ENCODE measurements around the gene APOF. TPM values are rescaled to one million over a fixed set of nuclear protein-coding genes. Genes with fewer than 3 reads are reported as not detected.

Gene APOF
- total RNA-seq, 3 donors from 2014 or later (not counting 1 experiment from before 2014, with no cell fraction given) = not detected

GRCh38 chr12:56398324-56398723 is 35.7 kb upstream of the APOF start:
- H3K36me3 Mint-ChIP-seq = no peaks in the 10 kb centered on the region
- no peak overlapping the region for H3K4me3 ChIP-seq (ENCODE audit: low read length)
- H3K27ac Mint-ChIP-seq = no peak overlapping the region
- H3K4me1 Mint-ChIP-seq = no peaks in the 10 kb centered on the region
- no peak for DNase-seq
- H3K27me3 Mint-ChIP-seq (ENCODE audit: low read depth in 2 of 2) = peaks cover 2 to 6% of the 10 kb centered on the region in 2 donors
- no peaks in the 10 kb centered on the region for H3K4me1 ChIP-seq (ENCODE audit: control insufficient read depth, insufficient read depth, low read length)
- no peak for ATAC-seq
- H3K27ac ChIP-seq (ENCODE audit: low read length) = no peak overlapping the region
- H3K4me3 Mint-ChIP-seq = no peak overlapping the region
- H3K9me3 Mint-ChIP-seq = no peaks in the 10 kb centered on the region
- no peaks in the 10 kb centered on the region for H3K27me3 ChIP-seq (ENCODE audit: control insufficient read depth, insufficient read depth, low read length)
- no peaks in the 10 kb centered on the region for H3K9me3 ChIP-seq (ENCODE audit: control insufficient read depth, insufficient read depth, low read length)
- intact Hi-C loops (cut with micrococcal nuclease) = no loop called here
- TF ChIP-seq CTCF (IDR thresholded peaks at IDR 0.05) = no peak
- H3K36me3 ChIP-seq (ENCODE audit: control insufficient read depth, insufficient read depth, low read length) = no peaks in the 10 kb centered on the region

- Mint-ChIP-seq H3K27ac (no peak overlapping the region), H3K36me3 (no peaks in the 10 kb centered on the region), H3K27me3 (ENCODE audit: low read depth in 2 of 2) (peaks cover 0 to 3% of the 10 kb centered on the region in 2 donors), H3K4me3 (no peak overlapping the region), H3K4me1 (no peaks in the 10 kb centered on the region), H3K9me3 (no peaks in the 10 kb centered on the region)
- no peak overlapping the region for H3K4me3 ChIP-seq (ENCODE audit: low read length)
- ATAC-seq = no peak
- TF ChIP-seq CTCF (IDR thresholded peaks at IDR 0.05) = no peak
- H3K36me3 ChIP-seq (ENCODE audit: control insufficient read depth, insufficient read depth, low read length) = no peaks in the 10 kb centered on the region
- no peak for DNase-seq
- no peak overlapping the region for H3K27ac ChIP-seq (ENCODE audit: low read length)
- H3K27me3 ChIP-seq (ENCODE audit: control insufficient read depth, insufficient read depth, low read length) = no peaks in the 10 kb centered on the region
- 100% methylated on average over 1 of the region's 2 CpGs for WGBS (ENCODE audit: insufficient coverage)
- H3K4me1 ChIP-seq (ENCODE audit: control insufficient read depth, insufficient read depth, low read length) = no peaks in the 10 kb centered on the region
- no peaks in the 10 kb centered on the region for H3K9me3 ChIP-seq (ENCODE audit: control insufficient read depth, insufficient read depth, low read length)
- intact Hi-C loops (cut with micrococcal nuclease) = no loop called here
Measured at GRCh38 chr12:56392331-56392730, 29.7 kb upstream of the APOF start.

- TF ChIP-seq CTCF (IDR thresholded peaks at IDR 0.05) = no peak
- Histone ChIP-seq H3K27me3 (ENCODE audit: control insufficient read depth, insufficient read depth, low read length) (no peaks in the 10 kb centered on the region), H3K4me3 (ENCODE audit: low read length) (no peak overlapping the region), H3K27ac (ENCODE audit: low read length) (no peak overlapping the region), H3K9me3 (ENCODE audit: control insufficient read depth, insufficient read depth, low read length) (no peaks in the 10 kb centered on the region), H3K36me3 (ENCODE audit: control insufficient read depth, insufficient read depth, low read length) (no peaks in the 10 kb centered on the region), H3K4me1 (ENCODE audit: control insufficient read depth, insufficient read depth, low read length) (no peaks in the 10 kb centered on the region)
- Mint-ChIP-seq H3K27me3 (ENCODE audit: low read depth in 2 of 2) (peaks cover 0 to 3% of the 10 kb centered on the region in 2 donors), H3K36me3 (no peaks in the 10 kb centered on the region), H3K27ac (no peak overlapping the region), H3K4me1 (no peaks in the 10 kb centered on the region), H3K4me3 (no peak overlapping the region), H3K9me3 (no peaks in the 10 kb centered on the region)
- 100% methylated on average over 1 of the region's 1 CpG for WGBS (ENCODE audit: insufficient coverage)
- DNase-seq = no peak
- intact Hi-C loops (cut with micrococcal nuclease) = no loop called here
- ATAC-seq = no peak
Measured at GRCh38 chr12:56391721-56392120, 29.1 kb upstream of the APOF start.

GRCh38 chr12:56389412-56389811 is 26.8 kb upstream of the APOF start:
- Mint-ChIP-seq H3K4me1 (no peaks in the 10 kb centered on the region), H3K27me3 (ENCODE audit: low read depth in 2 of 2) (peaks cover 0 to 3% of the 10 kb centered on the region in 2 donors), H3K27ac (no peak overlapping the region), H3K9me3 (no peaks in the 10 kb centered on the region), H3K36me3 (no peaks in the 10 kb centered on the region), H3K4me3 (no peak overlapping the region)
- Histone ChIP-seq H3K4me3 (ENCODE audit: low read length) (no peak overlapping the region), H3K27ac (ENCODE audit: low read length) (no peak overlapping the region), H3K4me1 (ENCODE audit: control insufficient read depth, insufficient read depth, low read length) (no peaks in the 10 kb centered on the region), H3K36me3 (ENCODE audit: control insufficient read depth, insufficient read depth, low read length) (no peaks in the 10 kb centered on the region), H3K9me3 (ENCODE audit: control insufficient read depth, insufficient read depth, low read length) (no peaks in the 10 kb centered on the region), H3K27me3 (ENCODE audit: control insufficient read depth, insufficient read depth, low read length) (no peaks in the 10 kb centered on the region)
- 92% methylated on average over 5 of the region's 5 CpGs for WGBS (ENCODE audit: insufficient coverage)
- DNase-seq (no peak), ATAC-seq (no peak)
- no peak for TF ChIP-seq CTCF (IDR thresholded peaks at IDR 0.05)
- intact Hi-C loops (cut with micrococcal nuclease) = no loop called here

Data from natural killer cell (primary cell).